Bronchial epithelial cell (primary cell): ENCODE measurements around the gene HMGXB3. TPM values are rescaled to one million over a fixed set of nuclear protein-coding genes. Genes with fewer than 3 reads are reported as not detected.

Experiments
- DNase-seq: peaks from one replicate; pipeline ENCODE4 v3.0.0-alpha.2; 2010; ENCODE audit warnings: low read depth
- FAIRE-seq: peaks from 2 replicates; lab custom pipeline; 2011; peaks lifted over from hg19 to GRCh38; lab: Jason Lieb, UNC
- H3K27me3 ChIP-seq: 2 replicates; pipeline ENCODE4 v1.5.1; 2011; ENCODE audit warnings: low read length; ENCODE audit not compliant: control insufficient read depth, insufficient read depth
- H3K36me3 ChIP-seq: 2 replicates; pipeline ENCODE4 v1.5.1; 2011; ENCODE audit warnings: low read length; ENCODE audit not compliant: control insufficient read depth, insufficient read depth
- H3K4me3 ChIP-seq: 2 replicates; pipeline ENCODE4 v1.5.1; 2011; ENCODE audit warnings: mild to moderate bottlenecking, low read depth, low read length, control low read depth
- CTCF ChIP-seq: IDR thresholded peaks from 2 replicates; pipeline ENCODE4 v1.5.1; 2011; ENCODE audit warnings: mild to moderate bottlenecking, moderate library complexity, low read length, control low read depth, inconsistent platforms; ENCODE audit not compliant: insufficient read depth, severe bottlenecking
- total RNA-seq: library from RNA; depleted of rRNA; stranded (reverse); fragments of >200 nt; gene quantifications from 2 replicates; pipeline ENCODE4 v1.2.1, GENCODE V29; 2014

The HMGXB3 gene
- total RNA-seq, 1 donor from 2014 or later = 22.9 TPM

DNA sequence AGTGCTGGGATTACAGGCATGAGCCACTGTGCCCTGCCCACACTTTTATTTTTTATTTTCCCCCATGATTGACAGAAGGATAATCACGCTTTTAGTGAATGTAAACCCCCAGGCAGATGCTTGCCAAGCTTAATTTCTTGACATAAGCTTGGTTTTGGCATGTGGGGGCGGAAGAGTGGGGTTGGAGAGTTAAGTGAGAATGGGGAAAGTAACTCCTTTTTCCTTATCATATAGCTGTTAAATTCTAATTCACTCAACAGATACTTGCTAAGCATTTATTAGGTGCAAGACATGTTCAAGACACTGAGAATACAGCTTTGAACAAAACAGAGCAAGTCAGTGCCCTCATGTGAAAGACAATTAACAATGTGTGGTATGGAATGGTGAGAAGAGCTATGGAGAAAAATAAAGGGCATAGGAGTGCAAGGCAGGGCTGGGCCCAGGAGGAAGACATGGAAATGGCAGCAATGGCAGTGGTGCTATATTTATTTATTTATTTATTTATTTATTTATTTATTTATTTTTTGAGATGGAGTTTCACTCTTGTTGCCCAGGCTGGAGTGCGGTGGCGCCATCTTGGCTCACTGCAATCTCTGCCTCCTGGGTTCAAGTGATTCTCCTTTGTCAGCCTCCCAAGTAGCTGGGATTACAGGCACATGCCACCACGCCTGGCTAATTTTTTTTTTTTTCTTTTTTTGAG is 37.8 kb upstream of the HMGXB3 start:
- Histone ChIP-seq H3K36me3 (no peaks in the 10 kb centered on the region), H3K4me3 (no peak overlapping the region), H3K27me3 (no peaks in the 10 kb centered on the region)
- FAIRE-seq (no peak), DNase-seq (no peak)
- no peak for TF ChIP-seq CTCF

DNA sequence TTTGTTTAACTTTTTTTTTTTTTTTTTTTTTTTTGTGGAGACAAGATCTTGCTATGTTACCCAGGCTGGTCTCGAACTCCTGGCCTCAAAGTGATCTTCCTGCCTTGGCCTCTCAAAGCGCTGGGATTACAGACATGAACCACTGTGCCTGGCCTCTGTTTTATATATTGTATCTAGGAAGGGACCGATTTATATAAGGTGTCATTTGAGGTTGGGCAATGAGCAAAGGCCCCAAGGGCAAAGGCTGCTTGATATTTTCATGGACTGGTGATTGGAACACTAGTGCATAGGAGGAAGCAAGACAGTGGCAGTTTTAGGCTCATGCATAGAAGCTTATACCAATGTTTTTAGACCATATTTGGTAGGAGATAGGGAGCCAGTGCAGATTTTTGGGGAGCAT is 36.8 kb upstream of the HMGXB3 start:
- no peak for TF ChIP-seq CTCF
- DNase-seq (no peak), FAIRE-seq (no peak)
- Histone ChIP-seq H3K36me3 (no peaks in the 10 kb centered on the region), H3K27me3 (no peaks in the 10 kb centered on the region), H3K4me3 (no peak overlapping the region)

GRCh38 chr5:149966946-149967345 is 33.6 kb upstream of the HMGXB3 start:
- H3K27me3 ChIP-seq = no peaks in the 10 kb centered on the region
- FAIRE-seq (no peak), DNase-seq (no peak)
- no peak for TF ChIP-seq CTCF
- no peaks in the 10 kb centered on the region for H3K36me3 ChIP-seq
- H3K4me3 ChIP-seq = no peak overlapping the region

GRCh38 chr5:149969181-149969930 is 31.2 kb upstream of the HMGXB3 start:
- Histone ChIP-seq H3K36me3 (no peaks in the 10 kb centered on the region), H3K27me3 (no peaks in the 10 kb centered on the region), H3K4me3 (no peak overlapping the region)
- DNase-seq (no peak), FAIRE-seq (no peak)
- TF ChIP-seq CTCF = no peak

- H3K4me3 ChIP-seq = no peak overlapping the region
- no peak for DNase-seq
- no peak for FAIRE-seq
- TF ChIP-seq CTCF = no peak
- peaks cover 1% of the 10 kb centered on the region for H3K36me3 ChIP-seq
- H3K27me3 ChIP-seq = no peaks in the 10 kb centered on the region
Measured at GRCh38 chr5:149975409-149975808, 25.1 kb upstream of the HMGXB3 start.
